ENCODE measurements around the gene APOBEC3F.

The APOBEC3F gene

GRCh38 chr22:39095971-39096370, 55.3 kb downstream of the APOBEC3F start:
- DNase-seq = no peak

DNA sequence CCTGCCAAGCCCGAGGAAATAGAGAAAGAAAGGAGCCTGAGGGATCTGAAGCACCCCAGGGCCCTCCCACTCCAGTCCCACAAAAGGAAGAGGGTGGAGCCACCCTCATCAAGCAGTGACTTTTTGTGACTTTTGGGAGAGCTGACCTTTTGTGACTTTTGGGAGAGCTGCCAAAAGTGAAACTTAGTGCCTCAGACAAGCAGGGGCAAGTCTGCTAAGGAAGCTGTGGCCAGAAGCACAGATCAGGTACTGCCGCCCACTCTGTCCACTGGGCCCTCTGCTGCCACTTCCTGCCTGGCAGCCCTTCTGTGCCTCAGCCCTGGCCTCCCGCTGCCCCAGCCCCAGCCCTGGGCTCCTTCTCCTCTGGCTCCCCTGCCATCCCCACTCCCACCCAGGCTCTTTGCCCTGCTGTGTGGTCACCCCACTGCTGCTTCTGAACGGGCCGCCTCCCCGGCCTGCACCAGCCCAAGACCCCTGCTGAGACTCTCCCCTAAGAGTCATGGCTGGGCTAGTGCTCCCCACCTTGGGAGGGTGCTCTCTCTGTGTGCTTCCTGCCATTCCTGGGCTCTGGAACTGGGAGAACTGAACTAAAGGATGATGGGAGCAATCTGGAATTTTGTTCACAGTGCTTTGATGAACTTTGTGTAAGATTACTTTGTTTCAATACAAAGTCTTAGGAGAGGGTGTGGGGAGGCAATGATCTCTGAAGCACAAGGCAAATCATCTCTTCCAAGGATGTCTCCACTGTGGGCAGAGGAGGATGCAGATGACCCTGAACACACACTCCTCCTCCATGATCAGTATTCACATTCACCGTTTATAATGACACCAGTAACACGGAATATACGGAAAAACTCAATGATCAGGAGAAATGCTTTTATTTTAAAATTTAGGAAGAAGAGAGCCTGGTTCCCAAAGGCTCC, 56.7 kb downstream of the APOBEC3F start, which contains the start of gene APOBEC3H:
TSS of gene APOBEC3H (plus strand) at position 147 of the 923 bp plus-strand sequence. CDS start 3,035 bp downstream, outside the sequence.
- DNase-seq = no peak

DNA sequence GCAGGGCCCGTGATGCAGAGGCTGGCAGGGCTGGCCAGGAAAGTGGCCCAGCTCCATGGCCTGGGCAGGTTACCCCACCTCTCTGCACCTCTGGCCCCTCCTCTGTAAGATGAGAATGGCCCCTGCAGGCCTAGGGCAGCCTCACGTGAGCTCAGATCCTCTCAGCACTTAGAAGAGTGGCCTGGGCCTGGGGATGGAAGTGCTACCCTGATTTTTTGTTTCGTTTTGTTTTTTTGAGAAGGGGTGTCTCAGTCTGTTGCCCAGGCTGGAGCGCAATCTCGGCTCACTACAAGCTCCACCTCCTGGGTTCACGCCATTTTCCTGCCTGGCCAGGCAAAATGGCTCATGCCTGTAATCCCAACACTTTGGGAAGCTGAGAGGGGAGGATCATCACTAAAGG, 57.4 kb downstream of the APOBEC3F start:
- no peak for DNase-seq

- no peak for DNase-seq
These were observed 57.9 kb downstream of the APOBEC3F start for GRCh38 chr22:39098576-39098975.

DNA sequence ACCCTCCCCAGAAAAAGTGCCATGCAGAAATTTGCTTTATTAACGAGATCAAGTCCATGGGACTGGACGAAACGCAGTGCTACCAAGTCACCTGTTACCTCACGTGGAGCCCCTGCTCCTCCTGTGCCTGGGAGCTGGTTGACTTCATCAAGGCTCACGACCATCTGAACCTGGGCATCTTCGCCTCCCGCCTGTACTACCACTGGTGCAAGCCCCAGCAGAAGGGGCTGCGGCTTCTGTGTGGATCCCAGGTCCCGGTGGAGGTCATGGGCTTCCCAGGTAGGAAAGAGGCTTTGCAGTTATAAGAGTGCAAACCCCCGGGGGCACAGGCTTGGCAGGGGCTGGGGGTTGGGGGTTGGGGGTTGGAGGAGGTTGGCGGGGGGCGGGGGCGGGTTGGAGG, 60.6 kb downstream of the APOBEC3F start:
- no peak for DNase-seq

DNA sequence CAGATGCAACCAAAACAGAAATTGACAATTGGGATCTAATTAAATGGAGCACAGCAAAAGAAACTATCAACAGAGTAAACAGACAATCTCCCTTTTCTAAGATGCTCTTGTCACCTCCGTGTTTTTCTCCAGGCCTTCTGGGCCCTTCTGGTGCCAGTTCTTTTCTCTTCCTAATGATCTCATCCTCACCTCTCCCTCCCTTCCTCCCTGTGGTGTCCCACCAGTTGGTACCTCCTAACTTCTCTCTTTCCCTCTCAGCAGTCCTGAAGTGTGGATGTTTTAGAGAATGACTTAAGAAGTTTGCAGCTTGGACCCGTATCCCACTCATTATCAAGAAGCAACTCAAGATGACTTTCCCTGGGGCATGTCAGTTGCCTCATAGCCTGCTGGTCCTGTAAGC, 62.8 kb downstream of the APOBEC3F start:
- no peak for DNase-seq
